SK-N-MC (cell line): ENCODE results near the gene ZC3H12A.

Experiments used
- DNase-seq: peaks from one replicate; pipeline ENCODE4 v3.0.0-alpha.2; 2011; ENCODE audit warnings: low read depth, low spot score
- H3K27ac ChIP-seq: fragments of 200-600 bp; sonication (generic); 2 replicates; pipeline ENCODE4 v1.5.1; 2016; ENCODE audit warnings: mixed run types
- H3K36me3 ChIP-seq: fragments of 200-600 bp; sonication (generic); 2 replicates; pipeline ENCODE4 v1.6.1; 2017; ENCODE audit warnings: antibody characterized with exemption, low read length, mixed read lengths; ENCODE audit not compliant: insufficient read depth
- H3K4me3 ChIP-seq: fragments of 200-600 bp; sonication (generic); 2 replicates; pipeline ENCODE4 v1.5.1; 2016
- H3K9ac ChIP-seq: fragments of 200-600 bp; sonication (generic); 2 replicates; pipeline ENCODE4 v1.8.0; 2017; ENCODE audit warnings: mixed run types, mixed read lengths; ENCODE audit not compliant: insufficient read length
- H3K9me3 ChIP-seq: fragments of 200-600 bp; sonication (generic); 2 replicates; pipeline ENCODE4 v1.6.1; 2017; ENCODE audit warnings: low read depth, mild to moderate bottlenecking, antibody characterized with exemption, low read length, moderate library complexity, mixed read lengths
- EZH2 ChIP-seq: fragments of 200-600 bp; sonication (generic); IDR thresholded peaks from one replicate; pipeline ENCODE4 v1.6.1; 2017; ENCODE audit warnings: antibody characterized with exemption
- FOXP2 ChIP-seq: optimal IDR thresholded peaks from 2 replicates; pipeline ENCODE3; 2011; ENCODE audit warnings: mild to moderate bottlenecking, moderate library complexity; ENCODE audit not compliant: insufficient read depth; ENCODE audit errors: extremely low read length, control extremely low read depth
- POLR2AphosphoS5 ChIP-seq: IDR thresholded peaks from 2 replicates; pipeline ENCODE4 v1.6.1; 2012; ENCODE audit warnings: mild to moderate bottlenecking, low read depth, low read length, borderline replicate concordance

Gene ZC3H12A

DNA sequence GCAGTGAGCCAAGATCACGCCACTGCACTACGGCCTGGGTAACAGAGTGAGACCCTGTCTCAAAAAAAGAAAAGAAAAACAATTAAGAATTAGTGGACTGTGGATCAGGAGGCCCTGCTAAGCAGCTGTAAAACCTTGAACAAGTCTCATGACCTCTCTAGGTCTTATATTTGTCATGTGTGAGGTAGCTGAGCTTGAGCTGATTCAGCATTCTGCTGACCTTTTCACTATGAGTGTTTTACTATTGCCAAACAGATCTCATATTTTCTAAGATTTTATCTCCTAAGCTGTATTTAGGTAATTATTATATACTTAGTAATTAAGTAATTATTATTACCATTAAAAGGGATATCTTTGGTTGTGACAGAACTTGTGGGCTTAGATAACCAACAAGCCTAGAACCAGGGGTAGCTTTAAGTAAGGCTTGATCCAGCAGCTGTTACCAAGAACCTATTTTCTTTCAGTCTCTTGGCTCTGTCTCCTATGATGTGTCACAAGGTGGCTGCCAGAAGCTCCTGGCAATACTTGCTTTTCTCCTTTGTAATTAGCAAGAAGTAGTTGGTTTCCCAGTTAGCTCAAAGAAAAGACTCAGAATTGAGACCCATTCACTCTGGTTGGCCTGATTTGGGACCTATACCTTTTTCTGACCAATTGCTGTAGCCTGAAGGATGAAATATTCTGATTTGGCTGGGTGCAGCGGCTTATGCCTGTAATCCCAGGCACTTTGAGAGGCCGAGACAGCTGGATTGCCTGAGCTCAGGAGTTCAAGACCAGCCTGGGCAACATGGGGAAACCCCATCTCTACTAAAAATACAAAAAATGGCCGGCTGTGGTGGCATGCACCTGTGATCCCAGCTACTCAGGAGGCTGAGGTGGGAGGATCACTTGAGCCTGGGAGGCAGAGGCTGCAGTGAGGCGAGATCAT lies 8.5 kb upstream of the ZC3H12A start:
- H3K36me3 ChIP-seq, result no peaks in the 10 kb centered on the region
- DNase-seq, result no peak
- no peak overlapping the region for H3K27ac ChIP-seq
- no peak overlapping the region for H3K9ac ChIP-seq
- no peak for TF ChIP-seq FOXP2
- TF ChIP-seq POLR2AphosphoS5, result no peak
- no peak for TF ChIP-seq EZH2
- H3K4me3 ChIP-seq, result no peak overlapping the region
- no peaks in the 10 kb centered on the region for H3K9me3 ChIP-seq

DNA sequence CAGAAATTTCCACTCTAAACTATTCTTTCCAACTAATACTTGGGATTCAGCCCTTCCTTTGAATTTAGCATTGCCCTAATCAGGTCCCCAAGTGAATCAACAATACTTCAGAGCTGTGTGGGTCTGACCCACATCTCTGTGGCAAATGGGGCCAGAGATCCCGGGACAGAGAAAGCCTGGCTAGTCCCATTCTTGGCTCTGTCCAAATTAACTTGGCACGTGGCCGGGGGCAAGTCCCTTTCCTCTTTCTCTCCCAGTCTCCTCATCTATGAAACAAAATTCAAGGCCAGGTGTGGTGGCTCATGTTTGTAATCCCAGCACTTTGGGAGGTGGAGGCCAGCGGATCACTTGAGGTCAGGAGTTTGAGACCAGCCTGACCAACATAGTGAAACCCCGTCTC lies 6.3 kb upstream of the ZC3H12A start:
- no peak for TF ChIP-seq POLR2AphosphoS5
- TF ChIP-seq FOXP2, result no peak
- no peak for TF ChIP-seq EZH2
- Histone ChIP-seq H3K4me3 (no peak overlapping the region), H3K9me3 (no peaks in the 10 kb centered on the region), H3K36me3 (no peaks in the 10 kb centered on the region), H3K27ac (no peak overlapping the region), H3K9ac (no peak overlapping the region)
- DNase-seq, result no peak

DNA sequence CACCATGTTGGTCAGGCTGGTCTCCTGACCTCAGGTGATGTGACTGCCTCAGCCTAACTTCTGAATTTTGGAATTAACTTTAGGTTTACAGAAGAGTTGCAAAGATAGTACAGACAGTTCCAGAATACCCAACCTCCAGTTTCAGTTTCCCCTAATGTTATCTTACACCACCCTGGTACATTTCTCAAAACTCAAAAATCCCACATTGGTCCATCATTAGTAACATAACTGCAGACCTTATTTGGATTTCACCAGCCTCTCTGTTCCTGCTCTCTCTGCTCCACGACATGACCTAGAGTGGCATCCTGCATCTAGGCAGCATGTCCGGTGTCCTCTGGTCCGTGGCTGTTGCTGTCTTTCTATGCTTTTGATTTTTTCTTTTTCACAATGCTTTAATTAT lies 5.0 kb upstream of the ZC3H12A start:
- DNase-seq, result no peak
- Histone ChIP-seq H3K36me3 (no peaks in the 10 kb centered on the region), H3K27ac (no peak overlapping the region), H3K9ac (no peak overlapping the region), H3K4me3 (no peak overlapping the region), H3K9me3 (no peaks in the 10 kb centered on the region)
- TF ChIP-seq EZH2 (no peak), FOXP2 (no peak), POLR2AphosphoS5 (no peak)

GRCh38 chr1:37471345-37472231 lies 2.8 kb upstream of the ZC3H12A start:
- H3K4me3 ChIP-seq, result no peak overlapping the region
- peak overlapping the region; percentile 42 for H3K9ac ChIP-seq
- no peak for DNase-seq
- no peak for TF ChIP-seq FOXP2
- TF ChIP-seq POLR2AphosphoS5, result no peak
- TF ChIP-seq EZH2, result no peak
- H3K27ac ChIP-seq, result no peak overlapping the region
- no peaks in the 10 kb centered on the region for H3K9me3 ChIP-seq
- H3K36me3 ChIP-seq, result no peaks in the 10 kb centered on the region

- TF ChIP-seq POLR2AphosphoS5 (no peak), FOXP2 (no peak), EZH2 (no peak)
- DNase-seq, result no peak
- Histone ChIP-seq H3K27ac (no peak overlapping the region), H3K36me3 (no peaks in the 10 kb centered on the region), H3K4me3 (no peak overlapping the region), H3K9me3 (no peaks in the 10 kb centered on the region), H3K9ac (no peak overlapping the region)
These were observed 2.1 kb upstream of the ZC3H12A start for GRCh38 chr1:37472281-37472680.

- Histone ChIP-seq H3K9ac (no peak overlapping the region), H3K36me3 (no peaks in the 10 kb centered on the region; the same call in 1 of the 2 replicates), H3K9me3 (no peaks in the 10 kb centered on the region), H3K27ac (no peak overlapping the region), H3K4me3 (no peak overlapping the region)
- no peak for TF ChIP-seq POLR2AphosphoS5
- TF ChIP-seq EZH2, result no peak
- TF ChIP-seq FOXP2, result no peak
- DNase-seq, result no peak
These were observed 1.4 kb upstream of the ZC3H12A start for GRCh38 chr1:37472994-37473393.

GRCh38 chr1:37473431-37474045 lies 842 bp upstream of the ZC3H12A start:
- TF ChIP-seq POLR2AphosphoS5 (no peak), FOXP2 (no peak), EZH2 (no peak)
- H3K36me3 ChIP-seq, result peaks cover 4% of the 10 kb centered on the region; the same call in 1 of the 2 replicates
- no peak overlapping the region for H3K9ac ChIP-seq
- no peak overlapping the region for H3K27ac ChIP-seq
- no peaks in the 10 kb centered on the region for H3K9me3 ChIP-seq
- H3K4me3 ChIP-seq, result peak overlapping the region; percentile 92
- no peak for DNase-seq
